A673 (cell line): Measurements from ENCODE around the gene HYAL2.

Source experiments
- CTCF ChIP-seq: fragments of 300-800, 200-600 bp; sonication (generic); conservative IDR thresholded peaks from 2 replicates; pipeline ENCODE4 v1.5.1; 2017; ENCODE audit warnings: low read depth, mild to moderate bottlenecking, antibody characterized with exemption, low read length, moderate library complexity, mixed read lengths
- EZH2 ChIP-seq: fragments of 200-600 bp; sonication (generic); IDR thresholded peaks from 2 replicates; pipeline ENCODE4 v1.6.1; 2017; ENCODE audit warnings: borderline replicate concordance, low read depth, mild to moderate bottlenecking, mixed read lengths, antibody characterized with exemption, low read length; ENCODE audit not compliant: poor library complexity, severe bottlenecking

GRCh38 chr3:50269977-50270413 is 52.5 kb downstream of the HYAL2 start:
- no peak for TF ChIP-seq CTCF
- no peak for TF ChIP-seq EZH2
